Measurements from ENCODE around the gene TBC1D12.

TBC1D12 gene

GRCh38 chr10:94456942-94457341 lies 54.6 kb downstream of the TBC1D12 start:
- Mint-ChIP-seq H3K4me1 (ENCODE audit: low read depth) (no peaks in the 10 kb centered on the region), H3K4me3 (no peak overlapping the region), H3K27me3 (peaks cover 19% of the 10 kb centered on the region), H3K36me3 (ENCODE audit: low read depth) (no peaks in the 10 kb centered on the region), H3K9me3 (peaks cover 12% of the 10 kb centered on the region), H3K27ac (no peak overlapping the region)
- no peak for DNase-seq

GRCh38 chr10:94459385-94459784 lies 57.0 kb downstream of the TBC1D12 start:
- no peak for DNase-seq
- Mint-ChIP-seq H3K27me3 (peaks cover 12% of the 10 kb centered on the region), H3K4me3 (no peak overlapping the region), H3K9me3 (peaks cover 6% of the 10 kb centered on the region), H3K27ac (no peak overlapping the region), H3K36me3 (ENCODE audit: low read depth) (no peaks in the 10 kb centered on the region), H3K4me1 (ENCODE audit: low read depth) (no peaks in the 10 kb centered on the region)

- no peaks in the 10 kb centered on the region for H3K36me3 Mint-ChIP-seq (ENCODE audit: low read depth)
- H3K27ac Mint-ChIP-seq: no peak overlapping the region
- H3K9me3 Mint-ChIP-seq: peaks cover 6% of the 10 kb centered on the region
- no peak overlapping the region for H3K4me3 Mint-ChIP-seq
- DNase-seq: no peak
- no peaks in the 10 kb centered on the region for H3K4me1 Mint-ChIP-seq (ENCODE audit: low read depth)
- peaks cover 17% of the 10 kb centered on the region for H3K27me3 Mint-ChIP-seq
These were observed 59.2 kb downstream of the TBC1D12 start for GRCh38 chr10:94461503-94461902.

- Mint-ChIP-seq H3K27me3 (peaks cover 17% of the 10 kb centered on the region), H3K27ac (no peak overlapping the region), H3K36me3 (ENCODE audit: low read depth) (no peaks in the 10 kb centered on the region), H3K9me3 (peaks cover 6% of the 10 kb centered on the region), H3K4me1 (ENCODE audit: low read depth) (no peaks in the 10 kb centered on the region), H3K4me3 (no peak overlapping the region)
- no peak for DNase-seq
These were observed 59.8 kb downstream of the TBC1D12 start for GRCh38 chr10:94462130-94462529.

GRCh38 chr10:94465684-94466083 lies 63.3 kb downstream of the TBC1D12 start:
- DNase-seq: no peak
- Mint-ChIP-seq H3K9me3 (no peaks in the 10 kb centered on the region), H3K27ac (no peak overlapping the region), H3K4me3 (no peak overlapping the region), H3K36me3 (ENCODE audit: low read depth) (no peaks in the 10 kb centered on the region), H3K27me3 (peaks cover 11% of the 10 kb centered on the region), H3K4me1 (ENCODE audit: low read depth) (no peaks in the 10 kb centered on the region)

GRCh38 chr10:94481410-94481809 lies 79.1 kb downstream of the TBC1D12 start:
- Mint-ChIP-seq H3K27ac (no peak overlapping the region), H3K27me3 (no peaks in the 10 kb centered on the region), H3K4me3 (no peak overlapping the region), H3K4me1 (ENCODE audit: low read depth) (no peaks in the 10 kb centered on the region), H3K36me3 (ENCODE audit: low read depth) (no peaks in the 10 kb centered on the region), H3K9me3 (peaks cover 5% of the 10 kb centered on the region)
- no peak for DNase-seq

GRCh38 chr10:94483970-94484369 lies 81.6 kb downstream of the TBC1D12 start:
- H3K9me3 Mint-ChIP-seq: peaks cover 5% of the 10 kb centered on the region

GRCh38 chr10:94485094-94485493 lies 82.8 kb downstream of the TBC1D12 start:
- DNase-seq: no peak
- Mint-ChIP-seq H3K4me3 (no peak overlapping the region), H3K4me1 (ENCODE audit: low read depth) (no peaks in the 10 kb centered on the region), H3K27me3 (peaks cover 11% of the 10 kb centered on the region), H3K27ac (no peak overlapping the region), H3K9me3 (peaks cover 5% of the 10 kb centered on the region), H3K36me3 (ENCODE audit: low read depth) (no peaks in the 10 kb centered on the region)

More at GRCh38 chr10:94483970-94484369, 81.6 kb downstream of the TBC1D12 start:
- Mint-ChIP-seq H3K4me3 (no peak overlapping the region), H3K27me3 (peaks cover 5% of the 10 kb centered on the region), H3K27ac (no peak overlapping the region), H3K4me1 (ENCODE audit: low read depth) (no peaks in the 10 kb centered on the region), H3K36me3 (ENCODE audit: low read depth) (no peaks in the 10 kb centered on the region)
- no peak for DNase-seq

GRCh38 chr10:94487575-94487974 lies 85.2 kb downstream of the TBC1D12 start:
- H3K9me3 Mint-ChIP-seq: peaks cover 5% of the 10 kb centered on the region

GRCh38 chr10:94489107-94489506 lies 86.8 kb downstream of the TBC1D12 start:
- Mint-ChIP-seq H3K4me3 (no peak overlapping the region), H3K27ac (no peak overlapping the region), H3K9me3 (no peaks in the 10 kb centered on the region), H3K4me1 (ENCODE audit: low read depth) (no peaks in the 10 kb centered on the region), H3K27me3 (peaks cover 11% of the 10 kb centered on the region), H3K36me3 (ENCODE audit: low read depth) (no peaks in the 10 kb centered on the region)
- no peak for DNase-seq

More at GRCh38 chr10:94487575-94487974, 85.2 kb downstream of the TBC1D12 start:
- peaks cover 11% of the 10 kb centered on the region for H3K27me3 Mint-ChIP-seq
- H3K4me1 Mint-ChIP-seq (ENCODE audit: low read depth): no peaks in the 10 kb centered on the region
- no peak for DNase-seq
- no peak overlapping the region for H3K27ac Mint-ChIP-seq
- no peaks in the 10 kb centered on the region for H3K36me3 Mint-ChIP-seq (ENCODE audit: low read depth)
- no peak overlapping the region for H3K4me3 Mint-ChIP-seq

GRCh38 chr10:94489976-94490788 lies 87.8 kb downstream of the TBC1D12 start:
- H3K9me3 Mint-ChIP-seq: no peaks in the 10 kb centered on the region
- H3K36me3 Mint-ChIP-seq (ENCODE audit: low read depth): no peaks in the 10 kb centered on the region
- no peak overlapping the region for H3K4me3 Mint-ChIP-seq
- DNase-seq: no peak
- no peak overlapping the region for H3K27ac Mint-ChIP-seq
- no peaks in the 10 kb centered on the region for H3K4me1 Mint-ChIP-seq (ENCODE audit: low read depth)
- peaks cover 11% of the 10 kb centered on the region for H3K27me3 Mint-ChIP-seq

GRCh38 chr10:94490789-94491039 lies 88.4 kb downstream of the TBC1D12 start:
- no peak for DNase-seq
- Mint-ChIP-seq H3K27me3 (peaks cover 11% of the 10 kb centered on the region), H3K9me3 (no peaks in the 10 kb centered on the region), H3K36me3 (ENCODE audit: low read depth) (no peaks in the 10 kb centered on the region), H3K27ac (no peak overlapping the region), H3K4me1 (ENCODE audit: low read depth) (no peaks in the 10 kb centered on the region), H3K4me3 (no peak overlapping the region)

GRCh38 chr10:94493463-94493862 lies 91.1 kb downstream of the TBC1D12 start:
- DNase-seq: no peak
- Mint-ChIP-seq H3K36me3 (ENCODE audit: low read depth) (no peaks in the 10 kb centered on the region), H3K4me1 (ENCODE audit: low read depth) (peaks cover 3% of the 10 kb centered on the region), H3K27ac (no peak overlapping the region), H3K9me3 (no peaks in the 10 kb centered on the region), H3K4me3 (no peak overlapping the region), H3K27me3 (peaks cover 11% of the 10 kb centered on the region)

GRCh38 chr10:94496010-94496409 lies 93.7 kb downstream of the TBC1D12 start:
- H3K9me3 Mint-ChIP-seq: no peaks in the 10 kb centered on the region
- no peaks in the 10 kb centered on the region for H3K27me3 Mint-ChIP-seq
- H3K4me3 Mint-ChIP-seq: no peak overlapping the region
- no peak overlapping the region for H3K27ac Mint-ChIP-seq
- peaks cover 3% of the 10 kb centered on the region for H3K4me1 Mint-ChIP-seq (ENCODE audit: low read depth)
- DNase-seq: no peak
- no peaks in the 10 kb centered on the region for H3K36me3 Mint-ChIP-seq (ENCODE audit: low read depth)

GRCh38 chr10:94496646-94497045 lies 94.3 kb downstream of the TBC1D12 start:
- no peaks in the 10 kb centered on the region for H3K9me3 Mint-ChIP-seq
- no peaks in the 10 kb centered on the region for H3K27me3 Mint-ChIP-seq
- no peak overlapping the region for H3K27ac Mint-ChIP-seq
- no peak overlapping the region for H3K4me3 Mint-ChIP-seq
- no peak for DNase-seq
- no peaks in the 10 kb centered on the region for H3K36me3 Mint-ChIP-seq (ENCODE audit: low read depth)
- peaks cover 3% of the 10 kb centered on the region for H3K4me1 Mint-ChIP-seq (ENCODE audit: low read depth)

GRCh38 chr10:94500063-94500462 lies 97.7 kb downstream of the TBC1D12 start:
- no peak overlapping the region for H3K4me3 Mint-ChIP-seq
- peaks cover 3% of the 10 kb centered on the region for H3K4me1 Mint-ChIP-seq (ENCODE audit: low read depth)
- H3K36me3 Mint-ChIP-seq (ENCODE audit: low read depth): no peaks in the 10 kb centered on the region
- H3K9me3 Mint-ChIP-seq: no peaks in the 10 kb centered on the region
- H3K27ac Mint-ChIP-seq: no peak overlapping the region
- no peak for DNase-seq
- H3K27me3 Mint-ChIP-seq: no peaks in the 10 kb centered on the region
